ENCODE measurements around the gene MEGF9.
A peak's percentile ranks its signal among the peaks of the same experiment; 100 is the strongest.

The MEGF9 gene

GRCh38 chr9:120718316-120718715 lies 4.0 kb upstream of the MEGF9 start:
- H3K27ac ChIP-seq = no peak overlapping the region
- in situ Hi-C loops (cut with HindIII; ENCODE audit: low pct_ligation_motif_present, low sequenced_read_pairs) = no loop called here
- DNase-seq = no peak
- no peaks in the 10 kb centered on the region for H3K36me3 ChIP-seq (replicated peaks)
- H3K27me3 ChIP-seq (replicated peaks) = no peaks in the 10 kb centered on the region
- no peak overlapping the region for H3K4me3 ChIP-seq (ENCODE audit: low read depth, low read length)
- no peak for TF ChIP-seq CTCF (IDR thresholded peaks at IDR 0.05; ENCODE audit: low read depth, low read length, missing control alignments)

- Histone ChIP-seq H3K27ac (no peak overlapping the region), H3K27me3 (replicated peaks) (no peaks in the 10 kb centered on the region), H3K36me3 (replicated peaks) (no peaks in the 10 kb centered on the region), H3K4me3 (ENCODE audit: low read depth, low read length) (no peak overlapping the region)
- no peak for TF ChIP-seq CTCF (IDR thresholded peaks at IDR 0.05; ENCODE audit: low read depth, low read length, missing control alignments)
- no peak for DNase-seq
- in situ Hi-C loops (cut with HindIII; ENCODE audit: low pct_ligation_motif_present, low sequenced_read_pairs) = no loop called here
These were observed 2.9 kb upstream of the MEGF9 start for GRCh38 chr9:120717176-120717575.

- Histone ChIP-seq H3K27ac (no peak overlapping the region), H3K4me3 (ENCODE audit: low read depth, low read length) (no peak overlapping the region), H3K27me3 (replicated peaks) (no peaks in the 10 kb centered on the region), H3K36me3 (replicated peaks) (no peaks in the 10 kb centered on the region)
- DNase-seq = no peak
- TF ChIP-seq CTCF (IDR thresholded peaks at IDR 0.05; ENCODE audit: low read depth, low read length, missing control alignments) = no peak
- in situ Hi-C loops (cut with HindIII; ENCODE audit: low pct_ligation_motif_present, low sequenced_read_pairs) = no loop called here
These were observed 2.2 kb upstream of the MEGF9 start for GRCh38 chr9:120716483-120716882.

- Histone ChIP-seq H3K4me3 (ENCODE audit: low read depth, low read length) (peak overlapping the region; percentile 75), H3K27me3 (replicated peaks) (no peaks in the 10 kb centered on the region), H3K27ac (no peak overlapping the region), H3K36me3 (replicated peaks) (no peaks in the 10 kb centered on the region)
- in situ Hi-C loops (cut with HindIII; ENCODE audit: low pct_ligation_motif_present, low sequenced_read_pairs) = no loop called here
- DNase-seq = peak; percentile 26
- TF ChIP-seq CTCF (IDR thresholded peaks at IDR 0.05; ENCODE audit: low read depth, low read length, missing control alignments) = no peak
These were observed 1.2 kb upstream of the MEGF9 start for GRCh38 chr9:120715389-120715924.

- in situ Hi-C loops (cut with HindIII; ENCODE audit: low pct_ligation_motif_present, low sequenced_read_pairs) = no loop called here
- Histone ChIP-seq H3K27ac (peak overlapping the region; percentile 42), H3K27me3 (replicated peaks) (no peaks in the 10 kb centered on the region), H3K4me3 (ENCODE audit: low read depth, low read length) (peak overlapping the region; percentile 75), H3K36me3 (replicated peaks) (no peaks in the 10 kb centered on the region)
- no peak for DNase-seq
- no peak for TF ChIP-seq CTCF (IDR thresholded peaks at IDR 0.05; ENCODE audit: low read depth, low read length, missing control alignments)
These were observed 647 bp upstream of the MEGF9 start for GRCh38 chr9:120714846-120715388.
